Hepatocyte (in vitro differentiated cells): Measurements from ENCODE around the gene AGO3.

ENCODE experiments used
- CTCF ChIP-seq: fragments of 200-600 bp; sonication (generic); IDR thresholded peaks from 2 replicates; pipeline ENCODE4 v1.5.1; 2016; ENCODE audit warnings: antibody characterized with exemption, mild to moderate bottlenecking; ENCODE audit not compliant: poor library complexity
- EZH2 ChIP-seq: fragments of 200-600 bp; sonication (generic); IDR thresholded peaks from 2 replicates; pipeline ENCODE4 v1.6.1; 2016; ENCODE audit warnings: antibody characterized with exemption, mild to moderate bottlenecking, borderline replicate concordance

DNA sequence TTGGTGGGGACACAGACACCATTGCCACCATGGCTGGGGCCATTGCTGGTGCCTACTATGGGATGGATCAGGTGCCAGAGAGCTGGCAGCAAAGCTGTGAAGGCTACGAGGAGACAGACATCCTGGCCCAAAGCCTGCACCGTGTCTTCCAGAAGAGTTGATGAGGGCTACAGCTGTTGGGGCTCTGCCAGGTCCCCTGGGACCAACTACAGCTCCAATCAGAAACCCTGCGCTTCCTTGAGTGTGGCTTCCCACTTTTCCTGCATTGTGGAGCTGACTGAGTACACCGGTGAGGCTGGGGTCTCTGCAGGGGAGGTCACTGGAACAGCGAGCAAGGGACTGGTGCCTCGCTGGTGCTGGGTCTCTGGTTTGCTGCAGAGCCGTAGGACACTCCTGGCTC is 162.3 kb downstream of the AGO3 start:
- TF ChIP-seq CTCF = no peak
- no peak for TF ChIP-seq EZH2
